Measurements from ENCODE around the gene NMNAT2. TPM values are rescaled to one million over a fixed set of nuclear protein-coding genes. Genes with fewer than 3 reads are reported as not detected.

NMNAT2 gene
- total RNA-seq, 1 experiment from 2014 or later = not detected

DNA sequence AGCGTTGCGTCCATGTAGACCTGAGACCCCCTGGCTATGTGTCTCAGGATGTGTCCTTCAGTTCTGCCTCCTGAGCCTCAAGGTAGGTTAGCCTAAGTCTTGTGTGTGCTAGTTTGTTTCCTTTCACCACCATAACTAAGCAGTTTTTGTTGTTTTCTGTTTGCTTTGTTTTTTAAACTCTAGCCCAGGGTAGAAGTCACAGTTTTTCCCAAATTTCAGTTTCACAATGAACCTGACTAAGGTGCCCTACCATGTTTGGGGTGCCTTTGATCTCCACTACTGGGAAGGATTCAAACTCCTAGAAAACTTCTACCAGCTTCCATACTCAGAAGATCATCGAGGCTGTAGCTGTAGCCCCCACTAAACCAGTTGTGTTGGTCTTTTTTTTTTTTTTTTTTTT is 39.3 kb upstream of the NMNAT2 start:
- no peak overlapping the region for H3K4me2 ChIP-seq (ENCODE audit: low read length)
- TF ChIP-seq TCF7L2 (IDR thresholded peaks at IDR 0.05; ENCODE audit: borderline replicate concordance, extremely low read depth, insufficient read depth, insufficient read length) = no peak
- TF ChIP-seq SP1 (IDR thresholded peaks at IDR 0.05; ENCODE audit: low read depth) = no peak
- no peak for TF ChIP-seq EZH2phosphoT487 (IDR thresholded peaks at IDR 0.05; ENCODE audit: borderline replicate concordance)
- H3K9me3 ChIP-seq (ENCODE audit: control insufficient read depth in 1 of 2, insufficient read depth in 1 of 2, low read depth in 1 of 2, low read length in 2 of 2) = no peaks in the 10 kb centered on the region
- ChIA-PET POLR2A (no interaction called here), CTCF (no interaction called here), RAD21 (ENCODE audit: low non-redundant PET in 1 of 2, low total read pairs in 2 of 2, uncharacterized antibody in 2 of 2, unreplicated experiment in 2 of 2) (no interaction called here)
- H3K27me3 ChIP-seq (ENCODE audit: insufficient read depth, low read length) = no peaks in the 10 kb centered on the region
- no peaks in the 10 kb centered on the region for H3K36me3 ChIP-seq (ENCODE audit: control insufficient read depth in 1 of 2, insufficient read depth in 2 of 2, low read length in 2 of 2)
- no peaks in the 10 kb centered on the region for H3K79me2 ChIP-seq (ENCODE audit: insufficient read depth, low read length)
- no peak overlapping the region for H2AFZ ChIP-seq (ENCODE audit: low read depth, low read length, poor library complexity, severe bottlenecking)
- H3K27ac ChIP-seq (ENCODE audit: low read depth, low read length) = no peak overlapping the region
- H3K4me1 ChIP-seq (ENCODE audit: control insufficient read depth in 1 of 2, insufficient read depth in 2 of 2, low read length in 2 of 2) = peaks cover 13 to 25% of the 10 kb centered on the region in 2 experiments; a peak in 3 of 4 replicates
- no TSS peak for BruUV-seq (replicated peaks)
- H3K9me2 ChIP-seq (ENCODE audit: insufficient read depth) = 0 out of 2 replicates have a peak, but pooled peaks cover 3% of the 10 kb centered on the region
- no peak overlapping the region for H3K4me3 ChIP-seq (replicated peaks in 1 of 2; ENCODE audit: low read depth in 1 of 2, low read length in 2 of 2)
- intact Hi-C loops (cut with micrococcal nuclease) = no loop called here
- H3K9ac ChIP-seq (ENCODE audit: low read length) = no peak overlapping the region
- ATAC-seq = no peak
- DNase-seq (ENCODE audit: low read depth, low spot score) = no peak
- H4K20me1 ChIP-seq (ENCODE audit: insufficient read depth) = no peaks in the 10 kb centered on the region

- RAD21 ChIA-PET (ENCODE audit: low non-redundant PET in 1 of 2, low total read pairs in 2 of 2, uncharacterized antibody in 2 of 2, unreplicated experiment in 2 of 2) = no interaction called here
- Histone ChIP-seq H3K79me2 (ENCODE audit: insufficient read depth, low read length) (no peaks in the 10 kb centered on the region), H3K27ac (ENCODE audit: low read depth, low read length) (no peak overlapping the region), H3K9ac (ENCODE audit: low read length) (no peak overlapping the region), H4K20me1 (ENCODE audit: insufficient read depth) (no peaks in the 10 kb centered on the region), H3K4me1 (ENCODE audit: control insufficient read depth in 1 of 2, insufficient read depth in 2 of 2, low read length in 2 of 2) (peaks cover 12 to 20% of the 10 kb centered on the region in 2 experiments; a peak in 3 of 4 replicates), H3K9me3 (ENCODE audit: control insufficient read depth in 1 of 2, insufficient read depth in 1 of 2, low read depth in 1 of 2, low read length in 2 of 2) (no peaks in the 10 kb centered on the region), H3K27me3 (ENCODE audit: insufficient read depth, low read length) (no peaks in the 10 kb centered on the region), H3K4me3 (replicated peaks in 1 of 2; ENCODE audit: low read depth in 1 of 2, low read length in 2 of 2) (no peak overlapping the region), H3K4me2 (ENCODE audit: low read length) (no peak overlapping the region), H3K36me3 (ENCODE audit: control insufficient read depth in 1 of 2, insufficient read depth in 2 of 2, low read length in 2 of 2) (no peaks in the 10 kb centered on the region), H3K9me2 (ENCODE audit: insufficient read depth) (0 out of 2 replicates have a peak, but pooled peaks cover 3% of the 10 kb centered on the region), H2AFZ (ENCODE audit: low read depth, low read length, poor library complexity, severe bottlenecking) (peak overlapping the region; percentile 25)
- CTCF ChIA-PET = no interaction called here
- DNase-seq (ENCODE audit: low read depth, low spot score) = no peak
- intact Hi-C loops (cut with micrococcal nuclease) = no loop called here
- no TSS peak for BruUV-seq (replicated peaks)
- POLR2A ChIA-PET = no interaction called here
- no peak for TF ChIP-seq TCF7L2 (IDR thresholded peaks at IDR 0.05; ENCODE audit: borderline replicate concordance, extremely low read depth, insufficient read depth, insufficient read length)
- no peak for TF ChIP-seq ZFX (IDR thresholded peaks at IDR 0.05)
- TF ChIP-seq, protein P1, sequence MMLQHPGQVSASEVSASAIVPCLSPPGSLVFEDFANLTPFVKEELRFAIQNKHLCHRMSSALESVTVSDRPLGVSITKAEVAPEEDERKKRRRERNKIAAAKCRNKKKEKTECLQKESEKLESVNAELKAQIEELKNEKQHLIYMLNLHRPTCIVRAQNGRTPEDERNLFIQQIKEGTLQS (IDR thresholded peaks at IDR 0.05) = no peak
- TF ChIP-seq SIN3A (IDR thresholded peaks at IDR 0.05; ENCODE audit: low read depth) = no peak
- no peak for TF ChIP-seq EZH2phosphoT487 (IDR thresholded peaks at IDR 0.05; ENCODE audit: borderline replicate concordance)
- no peak for TF ChIP-seq YY1 (IDR thresholded peaks at IDR 0.05; ENCODE audit: extremely low read depth, insufficient replicate concordance, low read depth, low read length)
- TF ChIP-seq FOSL1 (IDR thresholded peaks at IDR 0.05; ENCODE audit: low read depth) = no peak
- TF ChIP-seq ZBTB33 (IDR thresholded peaks at IDR 0.05; ENCODE audit: extremely low read depth, insufficient replicate concordance, low read length) = no peak
- TF ChIP-seq JUND (IDR thresholded peaks at IDR 0.05) = no peak
- TF ChIP-seq SRF (IDR thresholded peaks at IDR 0.05; ENCODE audit: low read depth) = no peak
- TF ChIP-seq ZNF274 (IDR thresholded peaks at IDR 0.05; ENCODE audit: low read depth, low read length) = no peak
- TF ChIP-seq CBX3 (IDR thresholded peaks at IDR 0.05; ENCODE audit: low read depth) = no peak
- no peak for TF ChIP-seq POLR2A (IDR thresholded peaks at IDR 0.05; ENCODE audit: borderline replicate concordance, extremely low read depth, insufficient read depth, insufficient read length)
- TF ChIP-seq EGR1 (IDR thresholded peaks at IDR 0.05; ENCODE audit: low read depth) = no peak
- ATAC-seq = no peak
These were observed 38.6 kb upstream of the NMNAT2 start for GRCh38 chr1:183456826-183457225.

Measured in HCT116 (cell line).